HepG2 (cell line): Measurements from ENCODE around the gene SP9. TPM values are rescaled to one million over a fixed set of nuclear protein-coding genes. Genes with fewer than 3 reads are reported as not detected.

Experiments
- ELF3 ChIP-seq: IDR thresholded peaks from 2 replicates; pipeline ENCODE4 v1.6.1; 2016; ENCODE audit warnings: missing genetic modification reagents, missing compliant biosample characterization
- KDM5B ChIP-seq: sonication (generic); formaldehyde crosslinking; IDR thresholded peaks from 2 replicates; pipeline ENCODE4 v1.4.0; 2020; ENCODE audit warnings: missing genetic modification reagents, mild to moderate bottlenecking, borderline replicate concordance
- KLF11 ChIP-seq: IDR thresholded peaks from 2 replicates; pipeline ENCODE4 v1.6.1; 2016; ENCODE audit warnings: missing compliant biosample characterization
- NRL ChIP-seq: sonication (generic); formaldehyde crosslinking; IDR thresholded peaks from 2 replicates; pipeline ENCODE4 v1.5.0; 2020; ENCODE audit warnings: missing genetic modification reagents, mild to moderate bottlenecking, moderate library complexity, borderline replicate concordance
- ONECUT2 ChIP-seq: sonication (generic); formaldehyde crosslinking; IDR thresholded peaks from 2 replicates; pipeline ENCODE4 v1.4.0; 2020; ENCODE audit warnings: missing genetic modification reagents
- PHF5A ChIP-seq: IDR thresholded peaks from one replicate; pipeline ENCODE4 v1.6.1; 2018; ENCODE audit warnings: low read depth, missing genetic modification reagents; ENCODE audit not compliant: unreplicated experiment
- SMC3 ChIP-seq: IDR thresholded peaks from 2 replicates; pipeline ENCODE4 v1.6.1; 2011; ENCODE audit warnings: low read length, improper control_type of control experiment
- ZBTB21 ChIP-seq: sonication (generic); formaldehyde crosslinking; IDR thresholded peaks from 2 replicates; pipeline ENCODE4 v1.4.0; 2020; ENCODE audit warnings: missing genetic modification reagents
- ZBTB38 ChIP-seq: sonication (generic); formaldehyde crosslinking; IDR thresholded peaks from 2 replicates; pipeline ENCODE4 v1.5.1; 2020; ENCODE audit warnings: mild to moderate bottlenecking, missing genetic modification reagents
- ZNF441 ChIP-seq: sonication (generic); formaldehyde crosslinking; IDR thresholded peaks from 2 replicates; pipeline ENCODE4 v1.7.0; 2021; ENCODE audit warnings: missing genetic modification reagents, borderline replicate concordance
- ZNF746 ChIP-seq: sonication (generic); formaldehyde crosslinking; IDR thresholded peaks from 2 replicates; pipeline ENCODE4 v1.8.0; 2022; ENCODE audit warnings: mild to moderate bottlenecking, missing genetic modification reagents
- polyA plus RNA-seq, 8 experiments: library from polyadenylated mRNA; depleted of rRNA in 3 of 8; stranded (reverse) in 7 of 8; unstranded in 1 of 8; fragments of >200 nt; fragmentation: Illumina TruSeq in 4 of 8; extraction: Trizol in 4 of 8; gene quantifications; 2 replicates each; pipeline versions ENCODE4 v1.2.1 to v1.2.3, GENCODE V29; 2011 to 2016; ENCODE audit warnings: low read depth in 4 of 8, missing spikeins in 1 of 8, mixed read lengths in 1 of 8; ENCODE audit not compliant: insufficient read depth in 1 of 8
- total RNA-seq, 5 experiments: library from RNA; depleted of rRNA; stranded (reverse); fragments of >200 nt; fragmentation: Illumina TruSeq; extraction: Trizol; gene quantifications; 2 replicates each; pipeline ENCODE4 v1.2.3, GENCODE V29; 2016; ENCODE audit warnings: low read depth in 1 of 5
- TF ChIP-seq, protein P1 (sequence below): IDR thresholded peaks from 2 replicates; pipeline ENCODE4 v1.6.1; 2016
- TF ChIP-seq, protein P2 (sequence below): sonication (generic); formaldehyde crosslinking; IDR thresholded peaks from 2 replicates; pipeline ENCODE4 v1.4.0; 2020; ENCODE audit warnings: mild to moderate bottlenecking, low read depth, missing genetic modification reagents
- TF ChIP-seq, protein P3 (sequence below): sonication (generic); formaldehyde crosslinking; IDR thresholded peaks from 2 replicates; pipeline ENCODE4 v1.5.1; 2020; ENCODE audit warnings: missing genetic modification reagents, mild to moderate bottlenecking, borderline replicate concordance
- TF ChIP-seq, protein P4 (sequence below): sonication (generic); formaldehyde crosslinking; IDR thresholded peaks from 2 replicates; pipeline ENCODE4 v1.5.0; 2020; ENCODE audit warnings: mild to moderate bottlenecking, missing genetic modification reagents
- TF ChIP-seq, protein P5 (sequence below): sonication (generic); formaldehyde crosslinking; IDR thresholded peaks from 2 replicates; pipeline ENCODE4 v1.4.0; 2020; ENCODE audit warnings: mild to moderate bottlenecking, missing genetic modification reagents
- TF ChIP-seq, protein P6 (sequence below): sonication (generic); formaldehyde crosslinking; IDR thresholded peaks from 2 replicates; pipeline ENCODE4 v1.4.0; 2020; ENCODE audit warnings: missing genetic modification reagents

SP9 gene
- total and polyA plus RNA-seq, 2 of the 13 experiments (the other 11 are each of a cell fraction or from before 2014, with no cell fraction given), result not detected

DNA sequence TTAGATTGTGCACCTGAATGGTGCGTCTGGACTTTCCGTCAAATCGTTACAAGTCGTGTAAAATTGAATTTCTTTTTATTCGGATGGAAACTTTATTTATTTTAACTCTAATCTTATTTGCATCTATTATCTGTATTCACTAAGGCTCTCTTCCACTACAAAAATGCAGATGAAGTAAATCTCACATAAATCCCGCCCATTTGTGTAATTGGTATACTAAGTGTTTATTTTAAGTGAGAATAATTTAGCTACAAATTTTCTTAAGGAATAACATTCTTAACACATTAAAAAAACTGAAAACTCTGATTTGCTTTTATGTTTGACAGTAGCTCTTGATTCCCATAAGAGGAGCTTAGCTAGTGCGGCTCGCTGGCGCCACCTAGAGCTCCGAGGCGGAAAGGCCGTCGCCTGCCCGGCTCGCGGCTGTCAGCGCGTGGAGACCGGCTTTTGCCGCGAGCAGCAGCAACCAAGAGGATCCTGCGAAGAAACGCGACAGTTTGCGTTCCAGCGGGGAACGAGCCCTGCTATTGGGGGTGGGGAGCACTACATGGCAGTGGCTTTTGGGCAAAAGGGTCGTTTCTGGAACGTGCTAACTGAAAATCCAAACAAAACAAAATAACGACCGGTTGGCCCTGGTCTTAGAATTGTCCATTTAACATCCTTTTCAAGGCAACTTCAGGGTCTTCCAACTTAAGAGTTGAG is 6.7 kb downstream of the SP9 start (continued):
- TF ChIP-seq, protein P1, sequence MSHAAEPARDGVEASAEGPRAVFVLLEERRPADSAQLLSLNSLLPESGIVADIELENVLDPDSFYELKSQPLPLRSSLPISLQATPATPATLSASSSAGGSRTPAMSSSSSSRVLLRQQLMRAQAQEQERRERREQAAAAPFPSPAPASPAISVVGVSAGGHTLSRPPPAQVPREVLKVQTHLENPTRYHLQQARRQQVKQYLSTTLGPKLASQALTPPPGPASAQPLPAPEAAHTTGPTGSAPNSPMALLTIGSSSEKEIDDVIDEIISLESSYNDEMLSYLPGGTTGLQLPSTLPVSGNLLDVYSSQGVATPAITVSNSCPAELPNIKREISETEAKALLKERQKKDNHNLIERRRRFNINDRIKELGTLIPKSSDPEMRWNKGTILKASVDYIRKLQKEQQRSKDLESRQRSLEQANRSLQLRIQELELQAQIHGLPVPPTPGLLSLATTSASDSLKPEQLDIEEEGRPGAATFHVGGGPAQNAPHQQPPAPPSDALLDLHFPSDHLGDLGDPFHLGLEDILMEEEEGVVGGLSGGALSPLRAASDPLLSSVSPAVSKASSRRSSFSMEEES (CRISPR knock-in tag), result no peak
- TF ChIP-seq, protein P2, sequence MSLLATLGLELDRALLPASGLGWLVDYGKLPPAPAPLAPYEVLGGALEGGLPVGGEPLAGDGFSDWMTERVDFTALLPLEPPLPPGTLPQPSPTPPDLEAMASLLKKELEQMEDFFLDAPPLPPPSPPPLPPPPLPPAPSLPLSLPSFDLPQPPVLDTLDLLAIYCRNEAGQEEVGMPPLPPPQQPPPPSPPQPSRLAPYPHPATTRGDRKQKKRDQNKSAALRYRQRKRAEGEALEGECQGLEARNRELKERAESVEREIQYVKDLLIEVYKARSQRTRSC (CRISPR knock-in tag), result no peak
- TF ChIP-seq ZNF746 (CRISPR knock-in tag), result no peak
- TF ChIP-seq, protein P3, sequence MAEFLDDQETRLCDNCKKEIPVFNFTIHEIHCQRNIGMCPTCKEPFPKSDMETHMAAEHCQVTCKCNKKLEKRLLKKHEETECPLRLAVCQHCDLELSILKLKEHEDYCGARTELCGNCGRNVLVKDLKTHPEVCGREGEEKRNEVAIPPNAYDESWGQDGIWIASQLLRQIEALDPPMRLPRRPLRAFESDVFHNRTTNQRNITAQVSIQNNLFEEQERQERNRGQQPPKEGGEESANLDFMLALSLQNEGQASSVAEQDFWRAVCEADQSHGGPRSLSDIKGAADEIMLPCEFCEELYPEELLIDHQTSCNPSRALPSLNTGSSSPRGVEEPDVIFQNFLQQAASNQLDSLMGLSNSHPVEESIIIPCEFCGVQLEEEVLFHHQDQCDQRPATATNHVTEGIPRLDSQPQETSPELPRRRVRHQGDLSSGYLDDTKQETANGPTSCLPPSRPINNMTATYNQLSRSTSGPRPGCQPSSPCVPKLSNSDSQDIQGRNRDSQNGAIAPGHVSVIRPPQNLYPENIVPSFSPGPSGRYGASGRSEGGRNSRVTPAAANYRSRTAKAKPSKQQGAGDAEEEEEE (CRISPR knock-in tag), result no peak
- TF ChIP-seq SMC3, result peak; percentile 62
- TF ChIP-seq, protein P4, sequence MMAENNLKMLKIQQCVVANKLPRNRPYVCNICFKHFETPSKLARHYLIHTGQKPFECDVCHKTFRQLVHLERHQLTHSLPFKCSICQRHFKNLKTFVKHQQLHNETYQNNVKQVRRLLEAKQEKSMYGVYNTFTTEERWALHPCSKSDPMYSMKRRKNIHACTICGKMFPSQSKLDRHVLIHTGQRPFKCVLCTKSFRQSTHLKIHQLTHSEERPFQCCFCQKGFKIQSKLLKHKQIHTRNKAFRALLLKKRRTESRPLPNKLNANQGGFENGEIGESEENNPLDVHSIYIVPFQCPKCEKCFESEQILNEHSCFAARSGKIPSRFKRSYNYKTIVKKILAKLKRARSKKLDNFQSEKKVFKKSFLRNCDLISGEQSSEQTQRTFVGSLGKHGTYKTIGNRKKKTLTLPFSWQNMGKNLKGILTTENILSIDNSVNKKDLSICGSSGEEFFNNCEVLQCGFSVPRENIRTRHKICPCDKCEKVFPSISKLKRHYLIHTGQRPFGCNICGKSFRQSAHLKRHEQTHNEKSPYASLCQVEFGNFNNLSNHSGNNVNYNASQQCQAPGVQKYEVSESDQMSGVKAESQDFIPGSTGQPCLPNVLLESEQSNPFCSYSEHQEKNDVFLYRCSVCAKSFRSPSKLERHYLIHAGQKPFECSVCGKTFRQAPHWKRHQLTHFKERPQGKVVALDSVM, result no peak
- TF ChIP-seq, protein P5, sequence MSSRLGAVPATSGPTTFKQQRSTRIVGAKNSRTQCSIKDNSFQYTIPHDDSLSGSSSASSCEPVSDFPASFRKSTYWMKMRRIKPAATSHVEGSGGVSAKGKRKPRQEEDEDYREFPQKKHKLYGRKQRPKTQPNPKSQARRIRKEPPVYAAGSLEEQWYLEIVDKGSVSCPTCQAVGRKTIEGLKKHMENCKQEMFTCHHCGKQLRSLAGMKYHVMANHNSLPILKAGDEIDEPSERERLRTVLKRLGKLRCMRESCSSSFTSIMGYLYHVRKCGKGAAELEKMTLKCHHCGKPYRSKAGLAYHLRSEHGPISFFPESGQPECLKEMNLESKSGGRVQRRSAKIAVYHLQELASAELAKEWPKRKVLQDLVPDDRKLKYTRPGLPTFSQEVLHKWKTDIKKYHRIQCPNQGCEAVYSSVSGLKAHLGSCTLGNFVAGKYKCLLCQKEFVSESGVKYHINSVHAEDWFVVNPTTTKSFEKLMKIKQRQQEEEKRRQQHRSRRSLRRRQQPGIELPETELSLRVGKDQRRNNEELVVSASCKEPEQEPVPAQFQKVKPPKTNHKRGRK (CRISPR knock-in tag), result no peak
- TF ChIP-seq ZBTB38 (CRISPR knock-in tag), result no peak
- TF ChIP-seq ZBTB21 (CRISPR knock-in tag), result no peak
- peak; percentile 62; the same call in 1 of the 2 replicates for TF ChIP-seq ELF3 (CRISPR knock-in tag)
- TF ChIP-seq ONECUT2 (CRISPR knock-in tag), result no peak
- TF ChIP-seq, protein P6, sequence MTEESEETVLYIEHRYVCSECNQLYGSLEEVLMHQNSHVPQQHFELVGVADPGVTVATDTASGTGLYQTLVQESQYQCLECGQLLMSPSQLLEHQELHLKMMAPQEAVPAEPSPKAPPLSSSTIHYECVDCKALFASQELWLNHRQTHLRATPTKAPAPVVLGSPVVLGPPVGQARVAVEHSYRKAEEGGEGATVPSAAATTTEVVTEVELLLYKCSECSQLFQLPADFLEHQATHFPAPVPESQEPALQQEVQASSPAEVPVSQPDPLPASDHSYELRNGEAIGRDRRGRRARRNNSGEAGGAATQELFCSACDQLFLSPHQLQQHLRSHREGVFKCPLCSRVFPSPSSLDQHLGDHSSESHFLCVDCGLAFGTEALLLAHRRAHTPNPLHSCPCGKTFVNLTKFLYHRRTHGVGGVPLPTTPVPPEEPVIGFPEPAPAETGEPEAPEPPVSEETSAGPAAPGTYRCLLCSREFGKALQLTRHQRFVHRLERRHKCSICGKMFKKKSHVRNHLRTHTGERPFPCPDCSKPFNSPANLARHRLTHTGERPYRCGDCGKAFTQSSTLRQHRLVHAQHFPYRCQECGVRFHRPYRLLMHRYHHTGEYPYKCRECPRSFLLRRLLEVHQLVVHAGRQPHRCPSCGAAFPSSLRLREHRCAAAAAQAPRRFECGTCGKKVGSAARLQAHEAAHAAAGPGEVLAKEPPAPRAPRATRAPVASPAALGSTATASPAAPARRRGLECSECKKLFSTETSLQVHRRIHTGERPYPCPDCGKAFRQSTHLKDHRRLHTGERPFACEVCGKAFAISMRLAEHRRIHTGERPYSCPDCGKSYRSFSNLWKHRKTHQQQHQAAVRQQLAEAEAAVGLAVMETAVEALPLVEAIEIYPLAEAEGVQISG, result peak; percentile 44; the same call in 1 of the 2 replicates
- peak; percentile 88 for TF ChIP-seq KLF11 (CRISPR knock-in tag)
- peak; percentile 26 for TF ChIP-seq PHF5A (CRISPR knock-in tag)
- no peak for TF ChIP-seq ZNF441 (CRISPR knock-in tag)
- TF ChIP-seq KDM5B (CRISPR knock-in tag), result peak; percentile 37; the same call in 1 of the 2 replicates
- TF ChIP-seq NRL (CRISPR knock-in tag), result no peak
